MM.1S (cell line): Measurements from ENCODE around the gene PLCG2.

Experiments
- EZH2 ChIP-seq: fragments of 300-600 bp; sonication (generic); optimal IDR thresholded peaks from 2 replicates; pipeline ENCODE3; 2017; ENCODE audit warnings: low read depth, mild to moderate bottlenecking, antibody characterized with exemption, low read length, mixed read lengths
- EZH2phosphoT487 ChIP-seq: fragments of 300-600 bp; sonication (generic); IDR thresholded peaks from 2 replicates; pipeline ENCODE4 v1.6.1; 2018; ENCODE audit warnings: antibody characterized with exemption, low read length
- TF ChIP-seq, protein P1 (sequence below): fragments of 300-600 bp; sonication (generic); IDR thresholded peaks from 2 replicates; pipeline ENCODE4 v1.5.1; 2016; ENCODE audit warnings: antibody characterized with exemption, low read length, mixed read lengths

DNA sequence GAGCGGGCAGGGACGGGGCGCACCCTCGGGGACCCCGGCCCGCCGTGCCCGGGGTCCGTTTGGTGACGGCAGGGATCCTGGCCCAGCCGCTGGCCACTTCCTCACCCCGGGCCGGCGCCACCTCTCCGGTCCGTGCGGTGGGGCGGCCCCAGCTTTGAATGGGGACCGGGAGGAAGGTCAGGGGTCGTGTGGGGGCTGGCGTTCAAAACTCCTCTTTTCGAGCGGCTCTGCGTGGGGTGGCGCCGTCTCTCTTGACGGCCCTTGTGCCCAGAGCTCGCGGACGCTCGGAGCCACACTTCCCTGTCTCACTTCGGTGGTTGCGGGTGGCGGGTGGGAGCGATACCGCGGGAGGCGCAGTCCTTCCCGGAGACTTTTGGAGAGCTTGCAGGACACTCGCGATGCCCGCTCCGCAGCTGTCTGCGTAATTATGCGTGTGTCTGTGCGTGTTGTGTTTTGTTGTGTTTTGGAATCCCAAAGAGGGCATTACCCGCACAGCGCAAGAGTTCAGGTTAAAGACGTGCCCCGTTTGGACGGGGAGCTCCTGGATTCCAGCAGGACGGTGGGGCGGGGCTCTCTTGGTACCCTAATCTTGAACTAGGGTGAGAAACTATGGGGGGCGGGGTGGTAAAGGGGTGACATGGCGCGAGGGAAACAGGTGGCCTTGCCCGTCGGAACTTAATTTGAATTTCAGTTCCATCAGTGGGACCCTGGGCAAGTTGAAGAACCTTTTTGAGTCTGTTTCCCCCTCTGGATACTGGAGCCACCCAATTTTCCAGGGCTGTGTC lies 637 bp downstream of the PLCG2 start:
- TF ChIP-seq, protein P1, sequence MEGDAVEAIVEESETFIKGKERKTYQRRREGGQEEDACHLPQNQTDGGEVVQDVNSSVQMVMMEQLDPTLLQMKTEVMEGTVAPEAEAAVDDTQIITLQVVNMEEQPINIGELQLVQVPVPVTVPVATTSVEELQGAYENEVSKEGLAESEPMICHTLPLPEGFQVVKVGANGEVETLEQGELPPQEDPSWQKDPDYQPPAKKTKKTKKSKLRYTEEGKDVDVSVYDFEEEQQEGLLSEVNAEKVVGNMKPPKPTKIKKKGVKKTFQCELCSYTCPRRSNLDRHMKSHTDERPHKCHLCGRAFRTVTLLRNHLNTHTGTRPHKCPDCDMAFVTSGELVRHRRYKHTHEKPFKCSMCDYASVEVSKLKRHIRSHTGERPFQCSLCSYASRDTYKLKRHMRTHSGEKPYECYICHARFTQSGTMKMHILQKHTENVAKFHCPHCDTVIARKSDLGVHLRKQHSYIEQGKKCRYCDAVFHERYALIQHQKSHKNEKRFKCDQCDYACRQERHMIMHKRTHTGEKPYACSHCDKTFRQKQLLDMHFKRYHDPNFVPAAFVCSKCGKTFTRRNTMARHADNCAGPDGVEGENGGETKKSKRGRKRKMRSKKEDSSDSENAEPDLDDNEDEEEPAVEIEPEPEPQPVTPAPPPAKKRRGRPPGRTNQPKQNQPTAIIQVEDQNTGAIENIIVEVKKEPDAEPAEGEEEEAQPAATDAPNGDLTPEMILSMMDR: no peak
- TF ChIP-seq EZH2phosphoT487 (no peak), EZH2 (no peak)
